ENCODE results near the gene RRAD.

DNA sequence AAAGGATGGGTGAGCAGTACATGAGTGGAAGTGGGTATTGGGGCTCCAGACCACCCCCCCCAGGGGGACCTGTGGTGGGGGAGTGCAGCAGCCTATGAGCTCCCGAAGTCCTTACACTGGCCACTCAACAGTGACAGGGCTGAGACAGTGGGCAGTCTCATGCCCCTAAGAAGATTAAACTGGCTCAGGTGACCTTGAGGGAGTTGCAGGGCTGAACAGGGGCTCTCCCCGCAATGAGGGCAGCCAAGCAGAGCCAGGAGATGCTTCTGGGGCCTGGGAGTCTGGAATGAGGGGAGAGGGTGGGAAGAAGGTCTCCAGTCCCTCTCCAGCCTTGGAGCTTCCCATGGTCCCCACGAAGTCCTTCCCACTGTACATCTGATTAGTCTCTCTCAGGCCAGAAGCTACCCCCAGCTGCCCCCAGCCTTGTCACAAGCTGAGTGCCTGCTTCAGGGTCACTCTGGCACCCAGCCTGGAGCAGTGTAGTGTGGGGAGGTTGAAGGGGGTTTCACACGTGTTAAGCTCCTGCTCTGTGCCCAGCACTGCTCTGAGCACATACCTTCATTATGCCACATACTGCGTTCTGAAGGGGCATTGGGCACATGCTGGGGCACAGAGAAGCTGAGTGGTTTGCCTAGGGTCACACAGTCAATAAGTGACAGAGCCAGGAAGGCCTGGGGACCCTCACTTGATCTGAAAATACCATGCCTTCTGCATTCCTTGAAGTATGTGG lies 5.6 kb downstream of the RRAD start:
- TF ChIP-seq POLR2A (IDR thresholded peaks at IDR 0.05) (no peak), EP300 (IDR thresholded peaks at IDR 0.05) (no peak)
- TF ChIP-seq, protein P1, sequence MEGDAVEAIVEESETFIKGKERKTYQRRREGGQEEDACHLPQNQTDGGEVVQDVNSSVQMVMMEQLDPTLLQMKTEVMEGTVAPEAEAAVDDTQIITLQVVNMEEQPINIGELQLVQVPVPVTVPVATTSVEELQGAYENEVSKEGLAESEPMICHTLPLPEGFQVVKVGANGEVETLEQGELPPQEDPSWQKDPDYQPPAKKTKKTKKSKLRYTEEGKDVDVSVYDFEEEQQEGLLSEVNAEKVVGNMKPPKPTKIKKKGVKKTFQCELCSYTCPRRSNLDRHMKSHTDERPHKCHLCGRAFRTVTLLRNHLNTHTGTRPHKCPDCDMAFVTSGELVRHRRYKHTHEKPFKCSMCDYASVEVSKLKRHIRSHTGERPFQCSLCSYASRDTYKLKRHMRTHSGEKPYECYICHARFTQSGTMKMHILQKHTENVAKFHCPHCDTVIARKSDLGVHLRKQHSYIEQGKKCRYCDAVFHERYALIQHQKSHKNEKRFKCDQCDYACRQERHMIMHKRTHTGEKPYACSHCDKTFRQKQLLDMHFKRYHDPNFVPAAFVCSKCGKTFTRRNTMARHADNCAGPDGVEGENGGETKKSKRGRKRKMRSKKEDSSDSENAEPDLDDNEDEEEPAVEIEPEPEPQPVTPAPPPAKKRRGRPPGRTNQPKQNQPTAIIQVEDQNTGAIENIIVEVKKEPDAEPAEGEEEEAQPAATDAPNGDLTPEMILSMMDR (IDR thresholded peaks at IDR 0.05), result no peak
